OCI-LY7 (cell line): Measurements from ENCODE around the gene FOXO6. TPM values are rescaled to one million over a fixed set of nuclear protein-coding genes. Genes with fewer than 3 reads are reported as not detected.

Source experiments
- BruUV-seq: library from RNA; stranded (reverse); fragments of 400-500 nt; replicated peaks from 2 replicates; lab custom pipeline; 2021; lab: Mats Ljungman, UMichigan
- CTCF ChIA-PET: fragments of 300-600 bp; sonication (Branson Sonifier 250); formaldehyde crosslinking; loops from one replicate; lab custom pipeline; 2022; ENCODE audit warnings: antibody characterized with exemption; ENCODE audit not compliant: unreplicated experiment; lab: Charles Lee
- POLR2A ChIA-PET: fragments of 300-600 bp; sonication (Branson Sonifier 250); formaldehyde crosslinking; loops from one replicate; lab custom pipeline; 2022; ENCODE audit warnings: antibody characterized with exemption; lab: Charles Lee
- DNase-seq: peaks from one replicate; pipeline ENCODE4 v3.0.0-alpha.2; 2015; ENCODE audit warnings: low spot score
- H2AFZ ChIP-seq: fragments of 200-600 bp; sonication (generic), shearing (Covaris generic); 2 replicates; pipeline ENCODE4 v1.6.1; 2014; ENCODE audit warnings: mild to moderate bottlenecking, antibody characterized with exemption, low read length, moderate library complexity
- H3K27ac ChIP-seq: fragments of 200-600 bp; sonication (generic); 2 replicates; pipeline ENCODE4 v1.5.1; 2014; ENCODE audit warnings: mixed run types, low read depth, mild to moderate bottlenecking, moderate library complexity, low read length, inconsistent platforms; ENCODE audit not compliant: poor library complexity, severe bottlenecking
- H3K36me3 ChIP-seq: fragments of 200-600 bp; sonication (generic); 2 replicates; pipeline ENCODE4 v1.6.1; 2014; ENCODE audit warnings: mild to moderate bottlenecking, antibody characterized with exemption, low read length, moderate library complexity, mixed read lengths; ENCODE audit not compliant: insufficient read depth
- H3K4me1 ChIP-seq: fragments of 200-600 bp; sonication (generic); 2 replicates; pipeline ENCODE4 v1.5.1; 2014; ENCODE audit warnings: mild to moderate bottlenecking, low read length; ENCODE audit not compliant: insufficient read depth, poor library complexity, severe bottlenecking
- H3K4me2 ChIP-seq: fragments of 200-600 bp; sonication (generic); 2 replicates; pipeline ENCODE4 v1.6.1; 2014; ENCODE audit warnings: mild to moderate bottlenecking, low read length
- H3K4me3 ChIP-seq: fragments of 200-600 bp; sonication (generic); 2 replicates; pipeline ENCODE4 v1.5.1; 2014; ENCODE audit warnings: mild to moderate bottlenecking, low read depth, low read length; ENCODE audit not compliant: poor library complexity, severe bottlenecking
- H3K79me2 ChIP-seq: fragments of 200-600 bp; sonication (generic); 2 replicates; pipeline ENCODE4 v1.6.1; 2016; ENCODE audit warnings: low read depth, mild to moderate bottlenecking, low read length, moderate library complexity, mixed read lengths; ENCODE audit not compliant: insufficient read depth
- H3K9me2 ChIP-seq: fragments of 200-600 bp; sonication (generic); 2 replicates; pipeline ENCODE4 v1.6.1; 2016; ENCODE audit warnings: mild to moderate bottlenecking, low read length, mixed read lengths; ENCODE audit not compliant: insufficient read depth
- H3K9me3 ChIP-seq: fragments of 200-600 bp; sonication (generic); 2 replicates; pipeline ENCODE4 v1.6.1; 2014; ENCODE audit warnings: mild to moderate bottlenecking, mixed run types, low read length, mixed read lengths
- H4K20me1 ChIP-seq: fragments of 200-600 bp; sonication (generic); 2 replicates; pipeline ENCODE4 v1.6.1; 2014; ENCODE audit warnings: mild to moderate bottlenecking, antibody characterized with exemption, low read length, moderate library complexity, mixed read lengths; ENCODE audit not compliant: insufficient read depth
- EZH2phosphoT487 ChIP-seq: fragments of 200-600 bp; sonication (generic); IDR thresholded peaks from 2 replicates; pipeline ENCODE4 v1.6.1; 2018; ENCODE audit warnings: low read depth, borderline replicate concordance, mild to moderate bottlenecking, mixed run types, antibody characterized with exemption, low read length, moderate library complexity, mixed read lengths
- intact Hi-C: fragments of 100-400 bp; cut with micrococcal nuclease; formaldehyde crosslinking; loops from one replicate; pipeline ENCODE4 v1.10.0; 2022; ENCODE audit not compliant: unreplicated experiment
- total RNA-seq, 2 experiments: library from RNA; depleted of rRNA in 1 of 2; stranded (reverse); fragments of >200 nt in 1 of 2; shearing (Covaris generic) in 1 of 2; gene quantifications; 2 replicates each; pipeline ENCODE4 v1.2.3, GENCODE V29; 2014 to 2022
- TF ChIP-seq, protein P1 (sequence below): fragments of 200-600 bp; sonication (generic); conservative IDR thresholded peaks from 2 replicates; pipeline ENCODE4 v1.5.1; 2014; ENCODE audit warnings: mild to moderate bottlenecking, antibody characterized with exemption, low read length, moderate library complexity, mixed read lengths

Gene FOXO6
- total RNA-seq, 2 experiments from 2014 or later, result not detected

- ChIA-PET POLR2A (no interaction called here), CTCF (no interaction called here)
- H3K36me3 ChIP-seq, result no peaks in the 10 kb centered on the region
- no peaks in the 10 kb centered on the region for H3K79me2 ChIP-seq
- H3K9me3 ChIP-seq, result no peaks in the 10 kb centered on the region
- no peak overlapping the region for H3K27ac ChIP-seq
- H4K20me1 ChIP-seq, result no peaks in the 10 kb centered on the region
- no peak overlapping the region for H2AFZ ChIP-seq
- no peaks in the 10 kb centered on the region for H3K4me1 ChIP-seq
- no peak overlapping the region for H3K4me2 ChIP-seq
- TF ChIP-seq, protein P1, sequence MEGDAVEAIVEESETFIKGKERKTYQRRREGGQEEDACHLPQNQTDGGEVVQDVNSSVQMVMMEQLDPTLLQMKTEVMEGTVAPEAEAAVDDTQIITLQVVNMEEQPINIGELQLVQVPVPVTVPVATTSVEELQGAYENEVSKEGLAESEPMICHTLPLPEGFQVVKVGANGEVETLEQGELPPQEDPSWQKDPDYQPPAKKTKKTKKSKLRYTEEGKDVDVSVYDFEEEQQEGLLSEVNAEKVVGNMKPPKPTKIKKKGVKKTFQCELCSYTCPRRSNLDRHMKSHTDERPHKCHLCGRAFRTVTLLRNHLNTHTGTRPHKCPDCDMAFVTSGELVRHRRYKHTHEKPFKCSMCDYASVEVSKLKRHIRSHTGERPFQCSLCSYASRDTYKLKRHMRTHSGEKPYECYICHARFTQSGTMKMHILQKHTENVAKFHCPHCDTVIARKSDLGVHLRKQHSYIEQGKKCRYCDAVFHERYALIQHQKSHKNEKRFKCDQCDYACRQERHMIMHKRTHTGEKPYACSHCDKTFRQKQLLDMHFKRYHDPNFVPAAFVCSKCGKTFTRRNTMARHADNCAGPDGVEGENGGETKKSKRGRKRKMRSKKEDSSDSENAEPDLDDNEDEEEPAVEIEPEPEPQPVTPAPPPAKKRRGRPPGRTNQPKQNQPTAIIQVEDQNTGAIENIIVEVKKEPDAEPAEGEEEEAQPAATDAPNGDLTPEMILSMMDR, result no peak
- no peak for TF ChIP-seq EZH2phosphoT487
- BruUV-seq, result no TSS peak
- no peak overlapping the region for H3K4me3 ChIP-seq
- intact Hi-C loops, result no loop called here
- no peak for DNase-seq
- no peaks in the 10 kb centered on the region for H3K9me2 ChIP-seq
Measured at GRCh38 chr1:41427122-41427913, 66.1 kb downstream of the FOXO6 start.

GRCh38 chr1:41427916-41428737 is 66.9 kb downstream of the FOXO6 start:
- no peak overlapping the region for H3K4me3 ChIP-seq
- intact Hi-C loops, result no loop called here
- no peaks in the 10 kb centered on the region for H4K20me1 ChIP-seq
- H3K4me2 ChIP-seq, result no peak overlapping the region
- no peak overlapping the region for H3K27ac ChIP-seq
- no peaks in the 10 kb centered on the region for H3K36me3 ChIP-seq
- ChIA-PET CTCF (no interaction called here), POLR2A (no interaction called here)
- no peaks in the 10 kb centered on the region for H3K9me2 ChIP-seq
- no peaks in the 10 kb centered on the region for H3K9me3 ChIP-seq
- no peaks in the 10 kb centered on the region for H3K79me2 ChIP-seq
- H3K4me1 ChIP-seq, result no peaks in the 10 kb centered on the region
- H2AFZ ChIP-seq, result no peak overlapping the region
- TF ChIP-seq EZH2phosphoT487, result no peak
- TF ChIP-seq, protein P1, result no peak
- DNase-seq, result no peak
- no TSS peak for BruUV-seq
